Right renal pelvis (tissue), 4 donors: ENCODE results near the gene SERPINE2. TPM values are rescaled to one million over a fixed set of nuclear protein-coding genes. Genes with fewer than 3 reads are reported as not detected.
"Not testable (repeated sequence)": the region's sequence is repeated elsewhere in the genome, so short reads cannot be mapped to it uniquely, and the experiment has no call there.

Source experiments
- DNase-seq, 4 donors: peaks; one replicate each; pipeline ENCODE4 v3.0.0-alpha.2; 2013; ENCODE audit warnings: low read depth in 4 of 4, low spot score in 3 of 4, missing footprints in 1 of 4
- polyA plus RNA-seq, 4 donors: library from polyadenylated mRNA; unstranded; fragments of 120-200 nt; gene quantifications; one replicate each; pipeline ENCODE4 v1.2.1, GENCODE V29; 2013; ENCODE audit not compliant: insufficient read length in 4 of 4

Gene SERPINE2
- polyA plus RNA-seq, 4 donors, result 122 to 190 (median 141) TPM

DNA sequence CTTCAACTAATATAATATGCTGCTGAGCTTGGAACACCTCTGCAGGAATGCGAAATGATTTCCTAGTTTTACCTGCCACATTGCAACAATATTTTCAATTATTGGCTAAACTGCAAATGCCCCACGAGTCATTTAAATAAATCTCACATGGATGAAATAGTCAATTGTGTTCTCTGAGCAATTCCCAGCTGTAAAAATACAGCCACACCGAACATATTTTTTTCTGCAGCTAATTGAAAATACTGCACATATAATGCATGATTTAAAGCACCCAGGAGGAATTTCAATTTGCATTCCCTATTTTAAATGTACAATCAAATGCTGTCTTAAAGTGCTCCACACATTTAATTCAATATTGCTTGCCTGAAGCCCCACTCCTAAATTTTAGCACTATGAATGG lies 18.6 kb downstream of the SERPINE2 start:
- no peak for DNase-seq

DNA sequence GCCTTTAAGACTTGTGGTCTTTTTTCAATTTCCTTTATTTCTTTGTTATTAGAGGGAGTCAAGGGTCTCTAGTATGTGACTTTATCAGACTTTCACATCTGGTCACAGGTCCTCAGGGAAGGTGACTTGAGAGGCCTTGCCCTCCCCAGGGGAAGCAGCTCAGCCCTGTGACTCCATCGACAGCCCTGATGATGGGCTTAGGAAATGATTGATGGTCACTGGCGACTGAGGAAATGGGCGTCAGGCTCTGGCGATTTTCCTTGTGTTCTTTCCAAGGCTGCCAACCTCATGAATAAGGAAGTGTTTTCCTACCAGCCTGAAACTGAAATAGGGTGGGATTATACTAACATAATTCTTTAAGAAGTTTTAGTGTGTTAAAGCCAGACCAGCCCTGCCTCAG lies 21.1 kb downstream of the SERPINE2 start:
- peak in 2 of 4 donors; percentile 39 to 45 for DNase-seq

DNA sequence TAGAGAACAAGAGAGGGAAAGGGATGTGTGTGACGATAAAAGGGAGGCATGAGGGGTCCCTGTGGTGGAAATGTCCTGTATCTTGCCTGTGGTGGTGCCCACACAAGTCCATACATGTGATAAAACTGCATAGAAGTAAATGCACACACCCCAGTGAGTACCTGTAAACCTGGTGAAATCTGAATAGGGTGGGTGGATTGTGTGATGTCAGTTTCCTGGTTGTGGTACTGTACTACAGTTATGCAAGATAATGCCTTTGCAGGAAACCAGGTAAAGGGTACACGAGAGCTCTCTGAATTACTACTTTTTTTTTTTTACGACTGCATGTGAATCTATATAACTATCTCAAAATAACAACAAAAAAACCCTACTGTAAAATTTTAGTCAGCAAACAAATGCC lies 22.1 kb downstream of the SERPINE2 start:
- no peak for DNase-seq

DNA sequence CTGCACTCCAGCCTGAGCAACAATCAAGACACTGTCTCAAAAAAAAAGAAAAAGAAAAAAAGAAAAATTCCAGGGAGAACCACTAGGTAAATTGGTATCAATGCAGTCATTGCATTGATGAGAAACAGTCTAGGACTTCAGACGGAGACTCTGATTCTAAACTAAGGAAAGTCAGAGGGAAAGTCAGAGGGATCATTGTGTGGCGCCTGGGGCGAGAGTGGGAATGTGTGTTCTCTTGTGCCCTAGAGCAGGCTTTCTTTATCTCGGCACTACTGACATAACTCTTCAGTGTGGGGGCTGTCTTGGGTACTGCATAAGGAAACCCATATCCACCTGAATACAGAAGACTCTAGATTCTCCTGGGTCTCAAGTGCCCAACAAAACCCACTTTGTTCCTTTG lies 24.8 kb downstream of the SERPINE2 start:
- no peak for DNase-seq

DNA sequence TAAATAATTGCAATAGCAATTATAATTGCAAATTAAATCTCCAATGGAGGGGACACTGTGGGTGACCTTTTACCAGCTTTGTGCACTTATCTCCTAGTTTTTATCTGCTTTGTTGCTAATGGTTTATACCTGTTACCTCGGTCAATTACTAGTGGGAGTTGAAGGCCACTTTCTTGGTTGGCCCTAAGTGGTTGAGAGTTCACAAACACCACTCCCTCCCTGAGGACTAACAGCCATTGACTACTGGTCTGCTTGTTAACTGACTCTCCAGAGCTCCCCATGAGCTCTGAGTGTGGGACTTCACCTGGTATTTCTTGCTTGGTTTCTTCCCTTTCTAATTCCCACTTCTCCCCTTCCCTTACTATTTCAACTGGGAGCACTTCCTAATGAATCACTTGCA lies 27.2 kb downstream of the SERPINE2 start:
- DNase-seq, result no peak

DNA sequence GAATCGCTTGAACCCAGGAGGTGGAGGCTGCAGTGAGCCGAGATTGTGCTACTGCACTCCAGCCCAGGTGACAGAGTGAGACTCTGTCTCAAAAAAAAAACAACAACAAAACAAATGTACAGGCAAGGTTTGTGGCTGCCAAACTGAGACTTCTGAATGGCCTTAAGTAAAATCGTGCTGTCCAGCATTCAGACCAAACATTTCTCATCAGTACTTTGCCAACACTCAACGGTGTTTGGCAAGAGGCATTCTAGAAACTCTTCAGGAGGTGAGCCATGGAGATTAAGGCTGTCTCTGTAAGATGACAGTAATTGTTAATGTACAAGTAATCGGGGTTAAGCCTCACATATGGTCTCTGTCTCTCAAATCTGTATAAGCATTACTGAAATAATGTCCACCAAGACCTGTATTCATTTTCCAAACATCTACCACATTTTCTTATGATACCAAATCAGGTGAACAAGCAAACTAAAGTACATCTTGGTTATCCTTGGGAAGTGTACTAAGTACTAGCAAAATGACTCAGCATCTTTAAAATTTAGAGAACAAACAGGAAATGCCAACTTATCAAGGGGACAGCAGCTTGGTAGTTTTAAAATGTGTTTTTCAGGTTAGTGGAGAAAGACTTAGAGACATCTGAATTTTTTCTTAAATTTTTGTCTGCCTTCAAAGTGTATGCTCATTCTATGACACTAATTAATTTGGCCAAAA lies 29.3 kb downstream of the SERPINE2 start:
- DNase-seq, result no peak

DNA sequence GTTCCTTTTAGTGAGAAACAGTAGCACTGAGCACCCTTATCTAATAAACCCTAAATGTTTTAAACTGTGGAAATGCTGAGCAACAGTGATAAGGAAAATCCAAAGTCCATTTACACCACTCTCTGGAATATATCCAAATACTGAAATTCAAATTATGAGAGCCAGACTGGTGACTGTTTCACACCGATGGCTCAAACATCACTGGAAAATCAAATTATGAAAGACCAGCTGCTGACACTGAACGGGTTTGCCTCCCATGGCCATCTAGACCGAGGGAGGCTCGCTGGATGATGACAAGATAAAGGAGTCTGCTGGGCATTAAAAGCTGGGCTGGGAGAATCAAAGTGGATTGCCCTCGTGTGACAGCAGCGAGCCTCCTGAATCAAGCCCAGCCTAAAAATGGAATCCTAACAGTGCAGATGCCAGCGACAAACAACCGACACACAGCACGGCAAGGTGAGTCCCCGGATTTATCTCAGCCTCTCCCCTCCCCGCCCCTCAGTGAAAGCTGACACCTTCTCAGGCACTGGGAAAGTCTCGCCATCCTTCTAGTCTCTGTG lies 30.3 kb downstream of the SERPINE2 start:
- no peak for DNase-seq

DNA sequence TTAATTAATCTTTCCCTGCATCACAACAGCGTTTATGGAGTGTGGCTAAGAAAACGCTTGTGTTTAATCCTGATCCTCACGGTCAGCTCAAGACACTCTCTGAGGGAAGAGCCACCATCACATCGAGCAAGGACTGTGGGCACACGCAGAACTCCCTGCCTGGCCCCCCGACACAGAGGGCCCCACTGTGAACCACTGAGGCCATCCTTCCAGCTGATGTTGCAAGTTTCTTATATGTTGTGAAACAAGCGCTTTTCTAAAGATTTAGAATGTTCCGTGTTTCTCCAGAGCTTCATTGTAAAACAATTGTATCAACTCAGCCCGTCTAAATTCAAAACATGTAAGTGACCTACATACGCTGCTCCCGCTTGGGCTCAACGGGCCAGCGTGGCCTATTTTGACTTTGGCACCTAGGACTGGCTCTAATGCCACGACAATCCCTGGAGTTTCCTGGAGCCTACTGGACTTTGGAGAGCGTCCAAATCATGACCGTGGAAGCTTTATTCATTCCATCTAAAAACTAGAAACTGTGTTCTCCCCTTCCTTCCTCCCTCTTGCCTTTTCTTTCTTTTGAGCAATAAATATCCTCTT lies 34.9 kb downstream of the SERPINE2 start:
- DNase-seq, result no peak

DNA sequence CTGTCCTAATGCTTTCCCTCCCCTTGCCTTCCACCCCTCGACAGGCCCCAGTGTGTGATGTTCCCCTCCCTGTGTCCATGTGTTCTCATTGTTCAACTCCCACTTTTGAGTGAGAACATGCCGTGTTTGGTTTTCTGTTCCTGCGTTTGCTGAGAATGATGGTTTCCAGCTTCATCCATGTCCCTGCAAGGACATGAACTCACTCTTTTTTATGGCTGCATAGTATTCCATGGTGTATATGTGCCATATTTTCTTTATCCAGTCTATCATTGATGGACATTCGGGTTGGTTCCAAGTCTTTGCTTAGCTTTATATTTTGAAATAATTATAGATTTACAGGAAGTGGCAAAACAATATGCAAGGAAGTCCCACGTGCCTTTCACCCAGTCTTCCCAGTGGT lies 38.4 kb downstream of the SERPINE2 start:
- DNase-seq, result not testable (repeated sequence)

DNA sequence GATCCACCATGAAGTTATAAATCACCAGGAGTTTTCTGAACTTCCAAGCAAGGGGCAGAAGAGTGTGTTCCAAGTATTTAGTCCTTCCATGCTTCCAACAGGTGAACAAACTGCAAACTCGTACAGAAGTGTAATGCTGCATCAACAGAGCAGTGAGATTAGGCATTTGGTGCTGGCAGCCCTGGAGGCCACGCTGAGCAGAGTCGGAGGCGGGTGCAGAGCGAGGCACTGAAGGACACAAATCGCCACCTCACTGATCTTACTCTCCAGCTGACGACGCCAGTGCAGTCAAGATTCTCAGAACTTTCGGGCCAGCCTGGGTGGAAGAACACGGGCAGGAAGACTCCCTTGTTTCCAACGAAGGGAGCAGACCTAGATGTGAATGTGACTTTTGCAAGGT lies 39.2 kb downstream of the SERPINE2 start:
- no peak for DNase-seq

DNA sequence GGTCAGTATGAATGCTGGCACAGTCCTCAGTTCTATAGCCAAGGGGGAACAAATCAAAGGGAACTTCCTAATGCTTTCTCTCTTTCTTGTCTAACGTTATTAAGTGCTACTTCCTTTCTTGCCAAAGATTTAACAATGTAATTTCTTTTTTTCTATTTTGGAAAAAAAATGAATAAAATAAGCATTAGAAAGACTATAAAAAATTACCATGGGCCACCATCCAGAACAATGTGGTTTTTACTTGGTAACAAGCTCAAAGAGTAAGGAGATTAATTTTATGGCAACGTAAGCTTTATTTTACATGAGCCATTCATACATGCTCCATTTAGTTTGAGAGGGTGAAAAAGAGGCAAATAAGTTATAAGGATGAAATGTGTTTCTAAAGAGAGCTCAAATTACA lies 40.1 kb downstream of the SERPINE2 start:
- DNase-seq, result no peak

DNA sequence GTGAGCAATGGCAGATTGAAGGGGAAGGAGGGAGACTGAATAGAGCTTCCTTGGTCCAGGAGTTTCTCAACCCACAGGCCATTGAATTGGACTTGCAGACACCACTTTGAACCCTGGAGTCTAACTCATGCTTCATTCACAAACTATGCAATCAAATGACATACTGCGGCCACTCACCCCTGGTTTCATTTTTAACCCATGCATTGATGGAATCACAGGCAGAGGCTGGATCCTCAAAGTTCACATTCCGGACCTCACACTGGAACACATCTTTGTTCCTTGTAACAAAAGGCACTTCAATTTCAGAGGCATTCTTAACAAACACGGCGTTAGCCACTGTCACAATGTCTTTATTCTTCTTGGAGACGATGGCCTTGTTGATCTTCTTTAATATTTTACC lies 41.1 kb downstream of the SERPINE2 start:
- DNase-seq, result no peak

DNA sequence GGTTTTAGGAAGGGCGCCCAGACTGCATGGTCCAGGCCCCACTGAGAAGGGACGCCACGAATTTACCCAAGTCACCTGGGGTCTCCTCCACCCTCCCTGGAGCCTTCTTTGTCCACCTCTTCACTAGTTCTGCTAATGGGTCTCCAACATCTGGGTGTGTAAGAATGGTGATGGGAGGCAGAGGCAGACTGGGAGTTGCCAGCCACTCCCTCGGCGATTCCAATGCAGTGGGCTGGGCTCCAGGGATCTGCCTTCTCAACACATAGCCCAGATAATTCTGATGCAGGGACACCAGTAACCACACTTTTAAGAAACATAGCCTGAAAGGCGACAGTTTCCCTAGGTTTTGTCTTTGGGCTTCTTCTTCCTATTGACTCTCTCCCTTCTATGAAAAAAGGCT lies 42.7 kb downstream of the SERPINE2 start:
- no peak for DNase-seq

DNA sequence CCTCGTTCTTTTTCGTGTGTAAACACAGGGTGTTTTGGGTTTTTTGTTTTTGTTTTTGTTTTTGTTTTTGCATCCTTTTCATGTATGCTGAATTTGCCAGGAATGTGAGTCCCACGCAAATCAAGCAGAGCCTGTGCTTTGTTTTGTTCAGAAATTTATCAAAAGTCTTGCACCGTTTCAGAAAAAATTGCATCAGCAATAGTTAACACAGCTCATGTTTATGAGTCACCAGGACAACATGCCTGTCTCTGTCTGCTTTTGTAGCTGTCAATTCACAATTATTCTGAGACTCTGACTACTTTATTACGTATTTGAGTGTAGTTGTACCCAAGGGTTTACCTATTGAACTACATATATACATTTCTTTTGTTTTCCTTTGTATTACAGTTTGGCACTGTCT lies 43.5 kb downstream of the SERPINE2 start:
- DNase-seq, result no peak

DNA sequence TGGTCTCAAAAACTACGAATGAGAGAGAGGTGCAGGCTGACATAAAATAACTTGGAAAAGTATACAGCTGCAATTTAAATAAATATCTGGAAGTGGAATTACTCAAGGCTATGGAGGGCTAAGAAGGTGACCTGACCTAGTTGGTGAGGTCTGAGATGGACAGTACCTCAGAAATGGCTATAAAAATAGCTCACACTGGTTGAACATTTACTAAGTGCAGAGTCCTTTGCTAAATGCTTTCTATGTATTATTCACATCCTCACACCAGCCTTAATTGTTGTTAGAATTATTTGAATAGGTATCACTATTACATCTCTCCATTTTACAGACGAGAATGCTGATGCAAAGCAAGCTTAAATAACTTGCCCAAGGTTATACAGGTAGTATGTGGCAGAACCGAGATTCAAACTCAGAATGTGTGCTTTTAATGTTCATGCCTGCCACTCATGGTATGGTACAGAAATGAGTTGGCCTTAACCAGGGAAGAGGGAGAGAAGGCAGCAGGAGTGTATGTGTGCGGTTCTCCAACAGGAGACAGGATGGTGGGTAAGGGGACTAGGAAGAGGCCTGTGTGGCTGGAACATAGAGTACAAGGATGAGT lies 44.4 kb downstream of the SERPINE2 start:
- DNase-seq, result no peak

DNA sequence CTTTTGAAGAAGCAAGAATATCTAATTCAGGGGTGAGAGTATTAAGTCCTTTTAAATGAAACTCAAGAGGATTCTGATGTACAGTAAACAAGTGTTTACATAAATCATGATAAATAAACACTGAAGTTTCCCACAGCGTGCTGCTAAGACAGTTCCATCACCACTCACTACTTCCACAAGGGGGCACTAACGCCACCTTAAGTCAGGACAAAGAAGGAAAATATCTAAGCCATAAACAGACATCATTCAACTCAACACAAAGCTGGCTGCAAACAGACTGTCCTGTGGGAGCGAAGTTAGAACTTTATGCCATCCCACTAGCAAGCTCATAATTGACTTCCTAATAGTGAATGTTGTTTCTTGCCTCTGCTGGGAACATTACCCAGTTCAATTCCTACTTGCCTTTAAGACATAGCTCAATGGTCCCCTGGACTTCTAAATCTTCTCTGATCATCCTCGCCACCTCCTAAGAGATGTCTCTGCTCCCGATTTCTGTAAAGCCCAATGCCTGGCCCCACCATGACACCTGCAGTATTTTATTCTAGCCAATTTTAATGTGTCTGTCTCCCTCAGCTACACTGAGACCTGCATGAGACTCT lies 45.4 kb downstream of the SERPINE2 start:
- peak; percentile 68 to 77 (median 72) for DNase-seq

DNA sequence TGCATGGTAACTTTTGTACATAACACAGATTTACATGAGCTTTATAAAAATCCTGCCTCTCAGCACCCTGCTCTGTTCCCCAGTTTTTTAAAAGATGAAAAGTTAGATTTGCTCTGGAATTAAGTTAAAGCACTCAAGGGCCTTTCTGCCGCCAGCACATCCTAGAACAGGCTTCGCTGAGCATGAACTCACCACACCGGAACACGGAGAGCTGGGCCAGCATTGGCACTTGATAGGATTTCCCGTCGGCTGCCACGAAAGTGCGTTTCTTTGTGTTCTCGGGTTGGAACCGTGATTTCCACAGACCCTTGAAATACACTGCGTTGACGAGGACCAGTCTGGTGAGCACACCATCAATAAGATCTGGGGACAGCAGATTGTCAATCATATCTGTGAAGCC lies 47.5 kb downstream of the SERPINE2 start:
- DNase-seq, result no peak

DNA sequence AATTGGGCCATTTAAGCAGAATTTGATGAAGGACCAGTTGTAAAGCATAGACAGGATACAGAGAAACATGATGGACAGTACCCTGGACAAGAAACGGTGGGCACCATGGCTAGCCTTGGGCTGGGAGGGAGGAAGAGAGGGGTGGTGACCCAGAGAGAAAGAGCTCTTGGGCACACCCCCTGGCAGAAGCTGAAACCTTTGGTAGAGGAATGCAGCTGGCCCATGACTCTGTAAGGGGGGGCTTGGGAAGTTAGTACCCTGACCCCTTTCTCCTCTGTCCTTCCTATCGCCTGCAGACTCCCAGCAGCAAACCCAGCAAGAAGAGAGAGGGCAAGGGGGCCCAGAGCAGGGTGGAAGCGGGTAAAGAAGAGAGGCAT lies 49.2 kb downstream of the SERPINE2 start:
- peak in 1 of 4 donors; percentile 22 for DNase-seq

DNA sequence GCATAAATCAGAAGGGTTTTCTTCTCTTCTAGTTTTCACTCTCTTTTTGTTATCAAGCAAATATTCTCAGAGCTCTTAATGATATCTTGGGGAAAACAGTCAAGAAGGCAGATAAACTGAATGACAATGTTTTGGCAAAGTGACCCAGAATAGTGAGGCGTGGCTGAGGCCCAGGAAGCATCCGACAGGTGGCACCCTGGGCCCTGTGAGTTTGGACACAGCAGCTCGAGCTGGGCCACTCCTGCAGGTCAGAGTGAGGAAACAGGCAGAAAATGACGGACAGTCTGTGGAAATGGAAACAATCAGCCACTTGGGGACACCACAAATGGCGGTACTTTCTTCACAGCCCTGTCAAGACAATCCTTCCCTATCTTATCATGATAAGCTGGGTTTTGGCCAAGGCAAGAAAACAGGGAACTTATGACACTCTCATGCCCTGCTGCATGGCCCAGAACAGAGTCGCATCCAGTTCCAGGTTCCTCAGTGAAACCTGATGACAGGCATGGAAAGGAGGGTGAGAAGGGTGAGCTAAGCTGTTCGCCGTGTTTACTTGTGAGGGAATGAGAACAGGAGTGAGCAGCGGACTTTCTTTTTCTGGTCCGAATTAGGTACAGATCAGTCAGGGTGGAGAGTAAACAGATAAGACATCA lies 49.8 kb downstream of the SERPINE2 start:
- DNase-seq, result no peak

DNA sequence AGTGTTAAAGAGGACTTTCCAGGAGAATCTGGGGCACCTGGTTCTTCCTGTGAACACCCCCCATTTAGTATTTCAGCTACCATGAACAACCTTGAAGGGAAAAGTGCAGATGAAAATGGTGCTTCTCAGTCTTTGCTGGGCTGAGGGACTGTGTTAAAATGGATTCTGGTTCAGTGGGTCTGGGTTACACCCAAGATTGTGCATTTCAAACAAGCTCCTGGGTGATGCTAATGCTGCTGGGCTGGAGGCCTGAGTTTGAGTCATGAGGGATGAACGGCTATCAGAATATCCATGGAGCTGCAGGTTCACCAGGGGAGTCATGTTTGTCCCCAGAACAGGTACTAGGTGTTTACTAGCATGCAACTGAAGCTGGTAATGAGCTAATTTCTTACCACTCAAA lies 57.8 kb downstream of the SERPINE2 start:
- no peak for DNase-seq

DNA sequence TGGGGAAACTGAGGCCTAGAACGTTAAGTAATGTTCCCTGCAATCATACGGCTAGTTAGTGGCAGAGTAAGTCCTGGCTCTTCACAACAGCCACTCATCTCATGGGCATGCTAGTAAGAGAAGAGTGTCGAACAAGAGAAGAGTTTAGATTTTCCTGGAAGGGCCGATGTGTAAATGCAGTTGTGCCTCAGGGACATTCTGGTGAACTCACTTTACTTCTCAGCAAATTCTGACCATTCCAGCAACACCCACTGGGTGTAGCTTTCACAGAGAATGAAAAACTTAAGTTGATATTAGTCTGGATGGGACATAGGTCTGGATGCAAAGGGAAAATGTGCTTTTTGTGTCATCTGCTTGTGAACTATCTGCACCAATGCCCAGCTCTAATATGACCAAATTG lies 58.3 kb downstream of the SERPINE2 start:
- DNase-seq, result no peak
